ENCODE data around the gene RAB21.

- TF ChIP-seq USF2 (IDR thresholded peaks at IDR 0.05; ENCODE audit: low read depth, low read length), result no peak
- TF ChIP-seq MAZ (IDR thresholded peaks at IDR 0.05; ENCODE audit: borderline replicate concordance, low read depth, low read length), result no peak
- no peak for TF ChIP-seq CTCF (conservative IDR thresholded peaks at IDR 0.05; ENCODE audit: low read depth, low read length)
- TF ChIP-seq MAFK (IDR thresholded peaks at IDR 0.05; ENCODE audit: low read depth, low read length), result no peak
- TF ChIP-seq RCOR1 (IDR thresholded peaks at IDR 0.05; ENCODE audit: insufficient replicate concordance, low read length), result no peak
- no peak for TF ChIP-seq RFX5 (IDR thresholded peaks at IDR 0.05; ENCODE audit: low read depth, low read length)
- TF ChIP-seq POLR2A (IDR thresholded peaks at IDR 0.05; ENCODE audit: low read depth, low read length), result no peak
- TF ChIP-seq RAD21 (IDR thresholded peaks at IDR 0.05; ENCODE audit: low read length), result no peak
- no peak for TF ChIP-seq ELK1 (IDR thresholded peaks at IDR 0.05; ENCODE audit: borderline replicate concordance, low read depth, low read length)
- no peak for TF ChIP-seq BHLHE40 (IDR thresholded peaks at IDR 0.05; ENCODE audit: low read depth, low read length)
- TF ChIP-seq CEBPB (IDR thresholded peaks at IDR 0.05; ENCODE audit: low read depth, low read length), result no peak
Observed at GRCh38 chr12:71848212-71848611, 93.5 kb downstream of the RAB21 start.

Data from IMR-90 (cell line).